ELF-1 (cell line): Measurements from ENCODE around the gene AP3B1.

ENCODE experiments used
- DNase-seq: peaks from one replicate; pipeline ENCODE4 v3.0.0-alpha.2; 2016; ENCODE audit warnings: low read depth, low spot score

AP3B1 gene

GRCh38 chr5:77971776-77972468 is 322.6 kb downstream of the AP3B1 start:
- DNase-seq: no peak

GRCh38 chr5:77970891-77971290 is 323.6 kb downstream of the AP3B1 start:
- no peak for DNase-seq

- no peak for DNase-seq
Measured at GRCh38 chr5:77963795-77964194, 330.7 kb downstream of the AP3B1 start.

- DNase-seq: no peak
Measured at GRCh38 chr5:77960863-77961396, 333.6 kb downstream of the AP3B1 start.

- DNase-seq: no peak
Measured at GRCh38 chr5:77960305-77960704, 334.2 kb downstream of the AP3B1 start.

- DNase-seq: peak; percentile 50
Measured at GRCh38 chr5:77958642-77959330, 335.7 kb downstream of the AP3B1 start.

- peak; percentile 84 for DNase-seq
Measured at GRCh38 chr5:77957931-77958521, 336.5 kb downstream of the AP3B1 start.

- peak; percentile 55 for DNase-seq
Measured at GRCh38 chr5:77957516-77957915, 337.0 kb downstream of the AP3B1 start.

- DNase-seq: no peak
Measured at GRCh38 chr5:77957081-77957480, 337.4 kb downstream of the AP3B1 start.

- no peak for DNase-seq
Measured at GRCh38 chr5:77955577-77955976, 338.9 kb downstream of the AP3B1 start.

- DNase-seq: no peak
Measured at GRCh38 chr5:77953374-77953773, 341.1 kb downstream of the AP3B1 start.

- DNase-seq: no peak
Measured at GRCh38 chr5:77952636-77953212, 341.8 kb downstream of the AP3B1 start.
